ENCODE data around the gene ACO2. TPM values are rescaled to one million over a fixed set of nuclear protein-coding genes. Genes with fewer than 3 reads are reported as not detected.
A peak's percentile ranks its signal among the peaks of the same experiment; 100 is the strongest.

ACO2 gene
- 63.0 and 64.1 TPM in 2 replicates for polyA plus RNA-seq (2013)

DNA sequence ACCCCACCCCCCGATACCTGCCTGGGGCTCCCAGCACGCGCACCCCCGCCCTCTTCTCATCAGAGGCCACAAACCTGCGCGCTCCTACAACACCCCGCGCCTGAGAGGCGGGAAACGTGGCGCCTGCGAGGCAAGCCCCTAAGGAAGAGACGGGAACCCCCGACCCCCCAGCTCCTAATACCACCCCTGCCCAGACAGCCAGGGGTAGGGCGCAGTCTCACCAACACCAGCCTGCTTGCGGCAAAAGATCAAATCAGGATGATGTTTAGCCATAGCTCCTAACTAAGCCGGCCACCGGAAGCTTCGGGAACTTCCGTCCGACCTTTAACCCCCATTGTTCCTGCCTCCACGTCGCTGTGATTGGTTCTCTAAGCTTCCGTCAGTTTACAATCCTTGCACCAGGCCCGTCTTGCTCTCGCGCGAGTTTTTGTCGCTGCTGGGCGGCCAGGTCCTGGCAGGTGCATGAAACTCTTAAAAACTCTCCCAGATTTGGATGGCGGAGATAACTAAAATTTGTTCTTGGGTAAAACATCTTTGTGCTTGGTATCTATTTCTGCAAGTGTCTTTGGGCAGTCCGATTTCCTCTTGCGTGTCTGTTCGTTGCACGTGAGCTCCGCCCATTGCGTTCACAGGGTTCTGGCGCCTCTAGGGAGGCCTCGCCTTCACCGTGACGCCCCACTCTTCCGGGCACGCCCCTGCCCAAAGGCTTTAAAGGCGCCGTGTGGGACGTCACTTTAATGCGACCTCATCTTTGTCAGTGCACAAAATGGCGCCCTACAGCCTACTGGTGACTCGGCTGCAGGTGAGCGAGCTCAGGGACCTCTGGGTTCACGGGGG lies at the start of gene ACO2, which contains the start of gene PHF5A:
TSS of gene ACO2 (plus strand) at position 737 of the 837 bp plus-strand sequence. CDS start at position 767, 30 bp downstream.
TSS of gene PHF5A (minus strand) at position 312 of the 837 bp plus-strand sequence. CDS start at position 273, 39 bp downstream.
- Histone ChIP-seq H4K12ac (ENCODE audit: low read depth, low read length) (peak within 1 kb of the TSS; percentile 89), H2BK12ac (ENCODE audit: low read length) (no peak within 1 kb of the TSS)
- no CpG with 5 or more reads among the region's 51 CpGs for whole genome bisulfite sequencing (ENCODE audit: extremely low coverage, insufficient coverage, insufficient read length)

DNA sequence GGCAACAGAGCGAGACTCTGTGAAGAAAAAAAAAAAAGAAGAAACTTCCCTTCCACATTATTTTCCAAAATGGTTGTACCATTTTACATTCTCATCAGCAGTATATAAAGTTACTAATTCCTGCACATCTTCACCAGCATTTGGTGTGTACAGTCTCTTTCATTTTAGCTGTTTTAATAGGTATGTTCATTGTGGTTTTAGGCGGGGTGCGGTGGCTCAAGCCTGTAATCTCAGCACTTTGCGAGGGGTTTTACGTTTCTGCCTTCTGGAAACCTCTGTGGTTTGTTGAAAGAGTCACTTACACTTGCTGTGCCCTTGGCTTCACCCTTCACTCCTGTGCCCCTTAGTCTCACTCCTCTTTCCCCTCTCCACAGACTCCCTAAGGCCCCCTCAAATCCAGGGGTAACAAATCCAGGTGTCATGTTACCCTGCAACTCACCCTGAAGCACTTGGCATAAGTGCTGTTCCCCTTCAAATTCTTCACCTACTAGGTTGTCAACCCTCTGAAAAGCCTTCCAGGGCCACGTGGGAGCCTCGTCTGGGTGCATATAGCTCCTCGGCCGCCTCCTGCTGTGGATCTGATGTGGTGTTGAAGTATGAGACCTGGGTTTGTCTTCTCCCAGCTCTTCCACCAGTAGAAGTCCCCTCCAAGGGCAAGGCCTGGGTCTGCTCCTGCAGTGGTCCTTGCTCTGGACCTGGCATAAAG lies 43.1 kb upstream of the ACO2 start:
- Histone ChIP-seq H3K9me3 (ENCODE audit: insufficient read depth, low read depth, low read length) (peaks cover 2% of the 10 kb centered on the region), H3K9ac (ENCODE audit: low read length) (no peak overlapping the region)
- DNase-seq, result no peak

More for the DNA sequence above, at the start of gene ACO2, which contains the start of gene PHF5A:
- Histone ChIP-seq H3K18ac (ENCODE audit: low read length) (peak within 1 kb of the TSS; percentile 87), H3K9me3 (ENCODE audit: insufficient read depth, low read depth, low read length) (no peaks in the 10 kb centered on the region), H4K91ac (ENCODE audit: low read depth, low read length) (peak within 1 kb of the TSS; percentile 93), H4K8ac (ENCODE audit: low read depth, low read length) (peak within 1 kb of the TSS; percentile 98), H3K23ac (ENCODE audit: low read length) (no peak within 1 kb of the TSS), H2BK120ac (ENCODE audit: insufficient read depth, low read length, poor library complexity) (peak within 1 kb of the TSS; percentile 76), H2AK5ac (ENCODE audit: low read length) (peak within 1 kb of the TSS; percentile 85), H3K27me3 (ENCODE audit: insufficient read depth, low read length) (no peaks in the 10 kb centered on the region), H3K79me1 (ENCODE audit: low read length) (peaks cover 9% of the 10 kb centered on the region), H3K4ac (ENCODE audit: low read depth, low read length) (peak within 1 kb of the TSS; percentile 98), H3K36me3 (ENCODE audit: control insufficient read depth in 1 of 2, insufficient read depth in 2 of 2, low read length in 2 of 2) (peaks cover 16 to 28% of the 10 kb centered on the region in 2 experiments), H3K14ac (ENCODE audit: low read length) (peak within 1 kb of the TSS; percentile 91), H3K27ac (ENCODE audit: low read depth, low read length) (peak within 1 kb of the TSS; percentile 65), H3K4me1 (ENCODE audit: control insufficient read depth in 1 of 2, insufficient read depth in 2 of 2, low read length in 2 of 2) (peaks cover 4 to 10% of the 10 kb centered on the region in 2 experiments), H3K79me2 (ENCODE audit: control insufficient read depth, insufficient read depth, low read length, poor library complexity) (peaks cover 8% of the 10 kb centered on the region), H3K9ac (ENCODE audit: low read length) (peak within 1 kb of the TSS; percentile 82), H3K4me3 (ENCODE audit: low read depth, low read length) (peak within 1 kb of the TSS; percentile 93), H2AFZ (ENCODE audit: insufficient read depth, low read length, poor library complexity) (peak within 1 kb of the TSS; percentile 92), H3K4me2 (ENCODE audit: low read length) (peak within 1 kb of the TSS; percentile 91), H2BK5ac (ENCODE audit: low read depth, low read length, poor library complexity) (peak within 1 kb of the TSS; percentile 93)
- DNase-seq, result peak; percentile 98 to 100

DNA sequence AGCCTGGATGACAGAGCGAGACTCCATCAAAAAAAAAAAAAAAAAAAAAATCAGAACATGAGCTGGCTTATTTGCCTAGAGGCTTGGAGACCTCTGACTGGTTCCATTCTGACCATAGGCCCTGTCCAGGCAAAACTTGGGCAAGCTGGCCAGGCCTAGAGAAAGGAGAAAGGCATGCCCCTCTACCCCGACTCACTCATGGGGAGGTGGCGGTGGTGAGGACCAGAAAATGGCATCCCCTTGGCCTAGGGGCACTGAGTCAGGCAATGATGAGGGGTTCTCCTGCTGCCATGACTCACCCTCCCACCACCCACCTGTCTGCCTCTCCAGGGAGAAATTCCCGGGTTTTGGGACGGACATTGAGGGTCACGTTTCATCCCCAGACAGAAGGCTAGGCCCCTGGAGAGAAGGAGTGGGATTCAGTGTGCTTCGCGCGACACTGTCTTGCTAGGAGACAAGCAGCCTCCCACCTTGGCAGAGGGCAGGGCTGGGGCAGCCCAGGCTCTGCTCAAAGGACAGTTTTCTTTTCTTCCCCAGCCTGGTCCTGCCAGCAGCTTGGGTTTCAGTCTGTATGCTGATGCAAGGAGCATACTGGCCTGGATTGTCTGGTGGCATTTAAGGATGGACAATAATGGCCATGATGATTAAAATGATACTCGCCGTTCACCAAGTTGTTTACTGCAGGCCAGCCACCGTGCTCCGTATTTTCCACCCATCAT lies 39.5 kb upstream of the ACO2 start:
- Histone ChIP-seq H3K4me2 (ENCODE audit: low read length) (no peak overlapping the region), H3K9ac (ENCODE audit: low read length) (no peak overlapping the region), H3K4ac (ENCODE audit: low read depth, low read length) (no peak overlapping the region), H3K36me3 (ENCODE audit: control insufficient read depth in 1 of 2, insufficient read depth in 2 of 2, low read length in 2 of 2) (peaks cover 17% of the 10 kb centered on the region in 2 experiments), H3K23ac (ENCODE audit: low read length) (no peak overlapping the region), H3K79me1 (ENCODE audit: low read length) (no peaks in the 10 kb centered on the region), H2AFZ (ENCODE audit: insufficient read depth, low read length, poor library complexity) (no peak overlapping the region), H3K18ac (ENCODE audit: low read length) (no peak overlapping the region), H3K9me3 (ENCODE audit: insufficient read depth, low read depth, low read length) (peaks cover 2% of the 10 kb centered on the region), H2BK5ac (ENCODE audit: low read depth, low read length, poor library complexity) (no peak overlapping the region), H3K27ac (ENCODE audit: low read depth, low read length) (no peak overlapping the region), H3K14ac (ENCODE audit: low read length) (no peak overlapping the region), H3K79me2 (ENCODE audit: control insufficient read depth, insufficient read depth, low read length, poor library complexity) (no peaks in the 10 kb centered on the region), H4K12ac (ENCODE audit: low read depth, low read length) (no peak overlapping the region), H3K27me3 (ENCODE audit: insufficient read depth, low read length) (no peaks in the 10 kb centered on the region), H3K4me1 (ENCODE audit: control insufficient read depth in 1 of 2, insufficient read depth in 2 of 2, low read length in 2 of 2) (no peaks in the 10 kb centered on the region), H3K4me3 (ENCODE audit: low read depth, low read length) (no peak overlapping the region), H4K91ac (ENCODE audit: low read depth, low read length) (no peak overlapping the region), H2BK12ac (ENCODE audit: low read length) (no peak overlapping the region), H2BK120ac (ENCODE audit: insufficient read depth, low read length, poor library complexity) (no peak overlapping the region), H4K8ac (ENCODE audit: low read depth, low read length) (no peak overlapping the region), H2AK5ac (ENCODE audit: low read length) (no peak overlapping the region)
- no CpG with 5 or more reads among the region's 13 CpGs for WGBS (ENCODE audit: extremely low coverage, insufficient coverage, insufficient read length)
- DNase-seq, result no peak

More for the DNA sequence above, 43.1 kb upstream of the ACO2 start:
- Histone ChIP-seq H2BK12ac (ENCODE audit: low read length) (no peak overlapping the region), H4K12ac (ENCODE audit: low read depth, low read length) (no peak overlapping the region), H3K79me2 (ENCODE audit: control insufficient read depth, insufficient read depth, low read length, poor library complexity) (no peaks in the 10 kb centered on the region), H3K4ac (ENCODE audit: low read depth, low read length) (no peak overlapping the region), H3K27me3 (ENCODE audit: insufficient read depth, low read length) (no peaks in the 10 kb centered on the region), H3K14ac (ENCODE audit: low read length) (no peak overlapping the region), H3K4me3 (ENCODE audit: low read depth, low read length) (no peak overlapping the region), H4K91ac (ENCODE audit: low read depth, low read length) (no peak overlapping the region), H4K8ac (ENCODE audit: low read depth, low read length) (no peak overlapping the region), H2AFZ (ENCODE audit: insufficient read depth, low read length, poor library complexity) (no peak overlapping the region), H3K4me2 (ENCODE audit: low read length) (no peak overlapping the region), H3K27ac (ENCODE audit: low read depth, low read length) (no peak overlapping the region), H3K36me3 (ENCODE audit: control insufficient read depth in 1 of 2, insufficient read depth in 2 of 2, low read length in 2 of 2) (peaks cover 2% of the 10 kb centered on the region in 2 experiments), H2BK120ac (ENCODE audit: insufficient read depth, low read length, poor library complexity) (no peak overlapping the region), H3K23ac (ENCODE audit: low read length) (no peak overlapping the region), H2AK5ac (ENCODE audit: low read length) (no peak overlapping the region), H3K4me1 (ENCODE audit: control insufficient read depth in 1 of 2, insufficient read depth in 2 of 2, low read length in 2 of 2) (no peaks in the 10 kb centered on the region), H3K79me1 (ENCODE audit: low read length) (no peaks in the 10 kb centered on the region), H3K18ac (ENCODE audit: low read length) (no peak overlapping the region), H2BK5ac (ENCODE audit: low read depth, low read length, poor library complexity) (no peak overlapping the region)
- WGBS (ENCODE audit: extremely low coverage, insufficient coverage, insufficient read length), result no CpG with 5 or more reads among the region's 9 CpGs

DNA sequence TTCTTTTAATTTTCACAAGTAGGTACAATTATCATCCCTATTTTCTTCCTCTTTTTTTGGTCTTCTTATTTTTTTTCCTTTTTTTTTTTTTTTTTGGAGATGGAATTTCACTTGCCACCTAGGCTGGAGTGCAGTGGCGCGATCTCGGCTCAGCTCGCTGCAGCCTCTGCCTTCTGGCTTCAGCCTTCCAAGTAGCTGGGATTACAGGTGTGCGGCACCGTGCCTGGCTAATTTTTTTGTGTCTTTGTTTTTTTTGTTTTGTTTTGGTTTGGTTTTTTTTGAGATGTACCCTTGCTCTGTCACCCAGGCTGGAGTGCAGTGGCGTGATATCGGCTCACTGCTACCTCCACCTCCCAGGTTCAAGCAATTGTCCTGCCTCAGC lies 39.0 kb upstream of the ACO2 start:
- H4K12ac ChIP-seq (ENCODE audit: low read depth, low read length), result no peak overlapping the region
- no CpG with 5 or more reads among the region's 8 CpGs for WGBS (ENCODE audit: extremely low coverage, insufficient coverage, insufficient read length)
- H3K9me3 ChIP-seq (ENCODE audit: insufficient read depth, low read depth, low read length), result peaks cover 2% of the 10 kb centered on the region
- no peak overlapping the region for H3K27ac ChIP-seq (ENCODE audit: low read depth, low read length)
- H3K14ac ChIP-seq (ENCODE audit: low read length), result no peak overlapping the region
- no peaks in the 10 kb centered on the region for H3K79me1 ChIP-seq (ENCODE audit: low read length)
- H3K4me2 ChIP-seq (ENCODE audit: low read length), result no peak overlapping the region
- no peak overlapping the region for H2BK120ac ChIP-seq (ENCODE audit: insufficient read depth, low read length, poor library complexity)
- H3K27me3 ChIP-seq (ENCODE audit: insufficient read depth, low read length), result no peaks in the 10 kb centered on the region
- no peak overlapping the region for H3K18ac ChIP-seq (ENCODE audit: low read length)
- no peak overlapping the region for H2AK5ac ChIP-seq (ENCODE audit: low read length)
- no peak overlapping the region for H2BK5ac ChIP-seq (ENCODE audit: low read depth, low read length, poor library complexity)
- no peak for DNase-seq
- H2BK12ac ChIP-seq (ENCODE audit: low read length), result no peak overlapping the region
- H3K4me3 ChIP-seq (ENCODE audit: low read depth, low read length), result no peak overlapping the region
- no peaks in the 10 kb centered on the region for H3K4me1 ChIP-seq (ENCODE audit: control insufficient read depth in 1 of 2, insufficient read depth in 2 of 2, low read length in 2 of 2)
- no peak overlapping the region for H4K8ac ChIP-seq (ENCODE audit: low read depth, low read length)
- peaks cover 22 to 23% of the 10 kb centered on the region in 2 experiments for H3K36me3 ChIP-seq (ENCODE audit: control insufficient read depth in 1 of 2, insufficient read depth in 2 of 2, low read length in 2 of 2)
- no peak overlapping the region for H3K9ac ChIP-seq (ENCODE audit: low read length)
- no peak overlapping the region for H2AFZ ChIP-seq (ENCODE audit: insufficient read depth, low read length, poor library complexity)
- no peak overlapping the region for H4K91ac ChIP-seq (ENCODE audit: low read depth, low read length)
- no peaks in the 10 kb centered on the region for H3K79me2 ChIP-seq (ENCODE audit: control insufficient read depth, insufficient read depth, low read length, poor library complexity)
- no peak overlapping the region for H3K4ac ChIP-seq (ENCODE audit: low read depth, low read length)
- H3K23ac ChIP-seq (ENCODE audit: low read length), result no peak overlapping the region

Measured in trophoblast cell (in vitro differentiated cells and primary cell).